HFFc6 (cell line): ENCODE data around the gene TRPM2. TPM values are rescaled to one million over a fixed set of nuclear protein-coding genes. Genes with fewer than 3 reads are reported as not detected.
A peak's percentile ranks its signal among the peaks of the same experiment; 100 is the strongest.
"Not testable (repeated sequence)": the region's sequence is repeated elsewhere in the genome, so short reads cannot be mapped to it uniquely, and the experiment has no call there.

Source experiments
- DNase-seq: peaks from one replicate; pipeline ENCODE4 v3.0.0-alpha.2; 2018
- H3K27ac Mint-ChIP-seq: 2 replicates; pipeline ENCODE4 v1.8.0; 2020; ENCODE audit warnings: mild to moderate bottlenecking, mixed read lengths
- H3K27me3 Mint-ChIP-seq: 2 replicates; pipeline ENCODE4 v1.8.0; 2021; ENCODE audit warnings: mild to moderate bottlenecking, moderate library complexity, mixed read lengths; ENCODE audit not compliant: insufficient read depth
- H3K36me3 Mint-ChIP-seq: 2 replicates; pipeline ENCODE4 v1.8.0; 2021; ENCODE audit warnings: low read depth, mixed read lengths
- H3K4me1 Mint-ChIP-seq: 2 replicates; pipeline ENCODE4 v1.8.0; 2020; ENCODE audit warnings: low read depth, mixed read lengths
- H3K4me3 Mint-ChIP-seq: 2 replicates; pipeline ENCODE4 v1.8.0; 2020; ENCODE audit warnings: mild to moderate bottlenecking, moderate library complexity, mixed read lengths
- H3K9me3 Mint-ChIP-seq: 2 replicates; pipeline ENCODE4 v1.8.0; 2020; ENCODE audit warnings: mild to moderate bottlenecking, mixed read lengths
- total RNA-seq, 6 experiments: library from RNA; stranded (reverse); fragmentation: NEBNext Ultra II Directional; extraction: Animal tissue kit (Norgen Biotek cat#: 25700); gene quantifications; 2 replicates in 1 of 6; 3 replicates in 5 of 6; pipeline ENCODE4 v1.2.3, GENCODE V29; 2021
- TF ChIP-seq, protein P1 (sequence below): fragments of 200-600 bp; sonication (generic); IDR thresholded peaks from 2 replicates; pipeline ENCODE4 v1.5.0; 2021; ENCODE audit warnings: antibody characterized with exemption, mild to moderate bottlenecking

The TRPM2 gene
- total RNA-seq, 6 experiments from 2014 or later: 0.09 to 0.31 (median 0.20) TPM; not detected in 2

DNA sequence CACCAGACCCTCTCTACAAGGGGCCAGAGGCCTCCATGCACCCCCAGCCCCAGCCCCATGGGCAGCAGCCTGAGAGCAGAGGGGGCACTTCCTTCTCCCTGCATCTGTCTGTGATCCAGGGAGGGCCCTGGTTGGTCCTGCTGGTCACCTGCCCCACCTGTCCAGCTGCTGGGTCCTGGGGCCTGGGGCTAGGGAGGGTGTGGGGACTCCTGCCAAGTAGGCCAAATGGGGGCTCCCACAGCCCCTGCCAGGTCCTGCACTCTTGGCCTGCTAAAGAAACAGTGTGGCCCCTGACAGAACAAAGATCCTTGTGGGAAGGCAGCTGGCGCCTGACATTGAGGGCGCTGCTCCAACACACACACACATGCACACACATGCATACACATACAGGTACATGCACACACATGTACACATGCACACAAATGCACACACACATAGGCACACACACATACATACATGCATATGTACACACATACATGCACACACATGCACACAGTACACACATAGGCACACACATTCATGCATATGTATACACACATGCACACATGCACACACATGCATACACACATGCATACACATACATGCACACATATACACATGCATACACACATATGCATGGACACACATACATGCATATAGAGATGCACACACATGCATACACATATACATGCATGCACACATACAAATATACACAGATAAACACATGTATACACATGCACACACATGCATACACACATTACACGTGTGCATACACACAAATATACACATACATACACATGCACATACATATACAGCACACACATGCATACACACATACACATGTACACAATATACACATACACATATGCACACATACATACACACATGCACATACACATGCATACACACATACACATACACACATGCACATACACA is 49.9 kb downstream of the TRPM2 start:
- H3K36me3 Mint-ChIP-seq: peaks cover 4% of the 10 kb centered on the region; the same call in 1 of the 2 replicates
- peaks cover 34% of the 10 kb centered on the region for H3K9me3 Mint-ChIP-seq
- H3K4me3 Mint-ChIP-seq: no peak overlapping the region
- no peak overlapping the region for H3K27ac Mint-ChIP-seq
- no peak for DNase-seq
- peaks cover 1% of the 10 kb centered on the region; the same call in 1 of the 2 replicates for H3K27me3 Mint-ChIP-seq
- peaks cover 12% of the 10 kb centered on the region; the same call in 1 of the 2 replicates for H3K4me1 Mint-ChIP-seq
- TF ChIP-seq, protein P1, sequence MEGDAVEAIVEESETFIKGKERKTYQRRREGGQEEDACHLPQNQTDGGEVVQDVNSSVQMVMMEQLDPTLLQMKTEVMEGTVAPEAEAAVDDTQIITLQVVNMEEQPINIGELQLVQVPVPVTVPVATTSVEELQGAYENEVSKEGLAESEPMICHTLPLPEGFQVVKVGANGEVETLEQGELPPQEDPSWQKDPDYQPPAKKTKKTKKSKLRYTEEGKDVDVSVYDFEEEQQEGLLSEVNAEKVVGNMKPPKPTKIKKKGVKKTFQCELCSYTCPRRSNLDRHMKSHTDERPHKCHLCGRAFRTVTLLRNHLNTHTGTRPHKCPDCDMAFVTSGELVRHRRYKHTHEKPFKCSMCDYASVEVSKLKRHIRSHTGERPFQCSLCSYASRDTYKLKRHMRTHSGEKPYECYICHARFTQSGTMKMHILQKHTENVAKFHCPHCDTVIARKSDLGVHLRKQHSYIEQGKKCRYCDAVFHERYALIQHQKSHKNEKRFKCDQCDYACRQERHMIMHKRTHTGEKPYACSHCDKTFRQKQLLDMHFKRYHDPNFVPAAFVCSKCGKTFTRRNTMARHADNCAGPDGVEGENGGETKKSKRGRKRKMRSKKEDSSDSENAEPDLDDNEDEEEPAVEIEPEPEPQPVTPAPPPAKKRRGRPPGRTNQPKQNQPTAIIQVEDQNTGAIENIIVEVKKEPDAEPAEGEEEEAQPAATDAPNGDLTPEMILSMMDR: no peak

DNA sequence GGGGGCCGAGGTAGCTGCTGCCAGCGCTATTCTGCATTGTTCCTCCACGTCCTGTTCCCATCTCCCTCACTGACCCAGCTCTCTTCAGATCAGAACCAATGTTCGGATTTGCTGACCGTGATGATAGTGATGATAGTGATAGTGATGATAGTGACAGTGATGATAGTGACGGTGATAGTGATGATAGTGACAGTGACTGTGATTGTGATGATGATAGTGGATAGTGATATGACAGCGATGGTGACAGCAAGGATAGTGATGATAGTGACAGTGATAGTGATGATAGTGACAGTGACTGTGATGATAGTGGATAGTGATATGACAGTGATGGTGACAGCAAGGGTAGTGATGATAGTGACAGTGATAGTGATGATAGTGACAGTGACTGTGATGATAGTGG is 51.1 kb downstream of the TRPM2 start:
- Mint-ChIP-seq H3K36me3 (peaks cover 11% of the 10 kb centered on the region), H3K9me3 (peaks cover 40% of the 10 kb centered on the region)
- not testable (repeated sequence) for H3K4me3 Mint-ChIP-seq, DNase-seq, H3K4me1 Mint-ChIP-seq, H3K27ac Mint-ChIP-seq, H3K27me3 Mint-ChIP-seq

DNA sequence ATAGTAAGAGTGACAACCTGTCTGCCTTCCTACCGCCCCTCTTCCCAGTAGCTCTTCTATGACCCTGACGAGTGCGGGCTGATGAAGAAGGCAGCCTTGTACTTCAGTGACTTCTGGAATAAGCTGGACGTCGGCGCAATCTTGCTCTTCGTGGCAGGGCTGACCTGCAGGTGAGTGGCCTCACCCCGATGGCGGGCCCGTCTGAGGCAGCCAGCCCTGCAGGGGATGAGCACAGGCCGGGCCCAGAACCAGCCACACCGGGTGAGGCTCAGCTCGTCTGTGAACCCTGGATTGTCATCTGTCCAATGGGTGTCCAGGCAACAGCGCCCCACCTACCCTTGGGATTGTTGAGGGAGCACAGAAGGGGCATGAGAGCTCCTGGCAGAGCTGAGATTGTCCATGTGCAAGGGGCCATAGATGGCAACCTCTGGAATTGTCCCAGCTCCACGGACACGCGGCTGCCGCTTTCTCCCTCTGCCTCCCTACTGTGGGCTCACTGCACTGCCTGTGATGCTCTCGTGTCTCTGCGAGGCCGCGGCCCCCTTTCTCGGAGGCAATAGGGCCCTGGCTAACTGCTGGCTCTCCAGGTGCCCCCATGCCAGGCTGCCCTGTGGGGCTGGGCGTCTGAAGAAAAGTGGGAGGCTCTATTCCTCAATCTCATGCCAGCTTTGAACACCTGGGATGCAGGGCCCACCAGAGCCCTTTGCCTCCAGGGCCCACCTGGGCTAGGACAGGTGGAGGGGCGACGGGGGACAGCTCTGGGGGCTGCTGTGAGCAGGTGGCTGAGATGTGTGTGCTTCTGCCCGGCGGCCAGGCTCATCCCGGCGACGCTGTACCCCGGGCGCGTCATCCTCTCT is 51.9 kb downstream of the TRPM2 start:
- no peak overlapping the region for H3K27ac Mint-ChIP-seq

DNA sequence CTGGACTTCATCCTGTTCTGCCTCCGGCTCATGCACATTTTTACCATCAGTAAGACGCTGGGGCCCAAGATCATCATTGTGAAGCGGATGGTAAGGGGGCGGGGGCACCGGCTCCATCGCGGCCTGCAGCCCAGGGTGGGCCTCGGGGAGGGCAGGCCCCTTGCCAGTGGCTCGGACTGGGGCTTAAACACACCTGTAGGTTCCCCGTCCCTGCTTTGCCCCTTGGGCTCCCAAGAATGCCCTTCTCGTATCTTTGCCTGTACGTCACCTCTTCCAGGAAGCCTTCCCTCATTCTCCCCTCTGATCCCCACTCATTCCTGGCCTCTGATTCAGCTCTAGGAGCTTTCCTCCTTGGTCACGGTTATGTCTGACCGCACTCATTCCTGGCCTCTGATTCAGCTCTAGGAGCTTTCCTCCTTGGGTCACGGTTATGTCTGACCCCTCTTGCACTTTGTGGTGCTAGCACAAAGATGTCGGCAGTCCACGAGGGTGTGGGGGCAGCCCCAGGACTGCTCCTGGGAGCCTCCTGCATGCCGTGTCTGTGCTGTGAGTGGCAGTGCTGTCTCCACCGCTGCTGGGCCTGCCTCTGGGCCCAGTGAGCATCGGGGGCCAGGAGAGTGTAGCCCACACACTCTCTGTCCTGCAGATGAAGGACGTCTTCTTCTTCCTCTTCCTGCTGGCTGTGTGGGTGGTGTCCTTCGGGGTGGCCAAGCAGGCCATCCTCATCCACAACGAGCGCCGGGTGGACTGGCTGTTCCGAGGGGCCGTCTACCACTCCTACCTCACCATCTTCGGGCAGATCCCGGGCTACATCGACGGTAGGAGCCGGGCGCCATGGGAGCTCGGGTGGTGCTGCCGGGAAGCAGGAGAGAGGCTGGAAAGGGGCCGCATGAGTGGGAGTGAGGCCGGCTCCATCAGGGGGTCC is 52.8 kb downstream of the TRPM2 start:
- Mint-ChIP-seq H3K9me3 (peaks cover 47% of the 10 kb centered on the region), H3K4me1 (peaks cover 7% of the 10 kb centered on the region; the same call in 1 of the 2 replicates), H3K27ac (no peak overlapping the region), H3K4me3 (no peak overlapping the region), H3K27me3 (peaks cover 6% of the 10 kb centered on the region), H3K36me3 (peaks cover 11% of the 10 kb centered on the region)
- DNase-seq: peak; percentile 6
- TF ChIP-seq, protein P1: no peak

More for the DNA sequence above, 51.9 kb downstream of the TRPM2 start:
- TF ChIP-seq, protein P1: no peak
- Mint-ChIP-seq H3K9me3 (peaks cover 47% of the 10 kb centered on the region), H3K27me3 (peaks cover 6% of the 10 kb centered on the region), H3K36me3 (peaks cover 11% of the 10 kb centered on the region), H3K4me3 (no peak overlapping the region), H3K4me1 (peaks cover 7% of the 10 kb centered on the region; the same call in 1 of the 2 replicates)
- DNase-seq: no peak

DNA sequence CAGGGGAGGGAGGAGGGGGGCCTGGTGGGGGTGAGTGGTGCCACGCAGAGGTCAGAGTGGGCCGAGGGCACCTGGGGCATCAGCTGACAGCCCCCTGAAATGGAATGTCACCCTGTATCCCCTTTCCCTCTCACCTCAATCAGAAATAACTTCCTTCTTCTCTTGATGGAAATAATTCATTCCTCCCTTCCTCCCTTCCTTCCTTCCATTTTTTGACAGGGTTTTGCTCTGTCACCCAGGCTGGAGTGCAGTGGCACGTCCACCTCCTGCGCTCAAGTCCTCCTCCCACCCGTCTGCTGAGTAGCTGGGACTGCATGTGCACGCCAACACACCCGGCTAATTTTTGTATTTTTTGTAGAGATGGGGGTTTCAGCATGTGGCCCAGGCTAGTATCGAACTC is 53.5 kb downstream of the TRPM2 start:
- H3K27ac Mint-ChIP-seq: no peak overlapping the region

More for the DNA sequence above, 53.5 kb downstream of the TRPM2 start:
- TF ChIP-seq, protein P1: no peak
- DNase-seq: no peak
- Mint-ChIP-seq H3K9me3 (peaks cover 43% of the 10 kb centered on the region), H3K4me3 (no peak overlapping the region), H3K27me3 (peaks cover 6% of the 10 kb centered on the region), H3K36me3 (peaks cover 11% of the 10 kb centered on the region), H3K4me1 (peaks cover 7% of the 10 kb centered on the region; the same call in 1 of the 2 replicates)
